GM21447 (cell line): Measurements from ENCODE around the gene IRAK3.
A peak's percentile ranks its signal among the peaks of the same experiment; 100 is the strongest.

ENCODE experiments used
- ATAC-seq: cut with Tn5 transposase; IDR thresholded peaks from one replicate; pipeline ENCODE4 v1.9.1; 2021; ENCODE audit not compliant: unreplicated experiment

Gene IRAK3

GRCh38 chr12:66188584-66189485 is at the start of gene IRAK3:
Gene IRAK3 (plus strand): TSS chr12:66189214. CDS start chr12:66189300, 86 bp downstream.
- ATAC-seq = peak; percentile 65

- no peak for ATAC-seq
Measured at GRCh38 chr12:66139328-66139727, 49.7 kb upstream of the IRAK3 start.

GRCh38 chr12:66140731-66141130 is 48.3 kb upstream of the IRAK3 start:
- no peak for ATAC-seq

- ATAC-seq = no peak
Measured at GRCh38 chr12:66141299-66141698, 47.7 kb upstream of the IRAK3 start.

- no peak for ATAC-seq
Measured at GRCh38 chr12:66142826-66143225, 46.2 kb upstream of the IRAK3 start.

GRCh38 chr12:66143868-66144267 is 45.1 kb upstream of the IRAK3 start:
- ATAC-seq = no peak

- ATAC-seq = no peak
Measured at GRCh38 chr12:66144791-66145754, 43.9 kb upstream of the IRAK3 start.

GRCh38 chr12:66149702-66150398 is 39.2 kb upstream of the IRAK3 start:
- ATAC-seq = no peak

- no peak for ATAC-seq
Measured at GRCh38 chr12:66152732-66153131, 36.3 kb upstream of the IRAK3 start.

GRCh38 chr12:66154776-66155175 is 34.2 kb upstream of the IRAK3 start:
- ATAC-seq = no peak

GRCh38 chr12:66156654-66157053 is 32.4 kb upstream of the IRAK3 start:
- ATAC-seq = no peak

- no peak for ATAC-seq
Measured at GRCh38 chr12:66159123-66159522, 29.9 kb upstream of the IRAK3 start.

- no peak for ATAC-seq
Measured at GRCh38 chr12:66160704-66161103, 28.3 kb upstream of the IRAK3 start.

- no peak for ATAC-seq
Measured at GRCh38 chr12:66162701-66163100, 26.3 kb upstream of the IRAK3 start.

- no peak for ATAC-seq
Measured at GRCh38 chr12:66163289-66163688, 25.7 kb upstream of the IRAK3 start.

- no peak for ATAC-seq
Measured at GRCh38 chr12:66164349-66164821, 24.6 kb upstream of the IRAK3 start.

GRCh38 chr12:66165141-66165540 is 23.9 kb upstream of the IRAK3 start:
- ATAC-seq = no peak

- ATAC-seq = no peak
Measured at GRCh38 chr12:66166561-66166960, 22.5 kb upstream of the IRAK3 start.

GRCh38 chr12:66168410-66168809 is 20.6 kb upstream of the IRAK3 start:
- ATAC-seq = no peak

GRCh38 chr12:66169221-66170170 is 19.5 kb upstream of the IRAK3 start, which contains the start of gene TMBIM4:
Gene TMBIM4 (minus strand): TSS chr12:66169996. CDS start chr12:66169951, 45 bp downstream.
- ATAC-seq = peak; percentile 85
